Lung (tissue), 12 donors: Measurements from ENCODE around the gene ORC1. TPM values are rescaled to one million over a fixed set of nuclear protein-coding genes. Genes with fewer than 3 reads are reported as not detected.
A peak's percentile ranks its signal among the peaks of the same experiment; 100 is the strongest.

ENCODE experiments used
- ATAC-seq: fragments of 200-7000 bp; cut with Tn5 transposase; one replicate; pipeline ENCODE4 v1.9.1; 2020; ENCODE audit warnings: moderate number of reproducible peaks; ENCODE audit not compliant: insufficient read depth, low FRiP score
- DNase-seq, 3 donors: peaks; one replicate each; pipeline ENCODE4 v3.0.0-alpha.2; 2013 to 2017
- H3K27ac ChIP-seq, 2 donors: one replicate each; pipeline ENCODE4 v1.5.1; 2013; ENCODE audit warnings: mild to moderate bottlenecking in 2 of 2, moderate library complexity in 2 of 2, control low read depth in 1 of 2, inconsistent platforms in 1 of 2, low read depth in 1 of 2, low read length in 1 of 2
- H3K27me3 ChIP-seq, 3 donors: one replicate each; pipeline ENCODE4 v1.5.1; 2013; ENCODE audit warnings: low read length in 2 of 3; ENCODE audit not compliant: control insufficient read depth in 3 of 3, insufficient read depth in 3 of 3
- H3K36me3 ChIP-seq, 4 donors: one replicate each; pipeline ENCODE4 v1.5.1; 2013; ENCODE audit warnings: low read length in 4 of 4, mild to moderate bottlenecking in 1 of 4, moderate library complexity in 1 of 4; ENCODE audit not compliant: control insufficient read depth in 4 of 4, insufficient read depth in 4 of 4
- H3K4me1 ChIP-seq, 5 donors: one replicate each; pipeline ENCODE4 v1.5.1; 2013; ENCODE audit warnings: low read length in 5 of 5, mild to moderate bottlenecking in 2 of 5, moderate library complexity in 1 of 5; ENCODE audit not compliant: control insufficient read depth in 5 of 5, insufficient read depth in 5 of 5
- H3K4me3 ChIP-seq: one replicate; pipeline ENCODE4 v1.5.1; 2013; ENCODE audit warnings: mild to moderate bottlenecking, control low read depth, moderate library complexity
- H3K9ac ChIP-seq, 2 donors: one replicate each; pipeline ENCODE4 v1.5.1; 2013; ENCODE audit warnings: low read length in 2 of 2, control low read depth in 1 of 2; ENCODE audit not compliant: insufficient read depth in 1 of 2
- H3K9me3 ChIP-seq, 4 donors: one replicate each; pipeline ENCODE4 v1.5.1; 2013; ENCODE audit warnings: low read length in 3 of 4, mild to moderate bottlenecking in 1 of 4, moderate library complexity in 1 of 4; ENCODE audit not compliant: control insufficient read depth in 4 of 4, insufficient read depth in 3 of 4
- WGBS, 2 donors: extraction: QIAGEN DNeasy Blood & Tissue Kit; methylation state at CpG; one replicate each; pipeline ENCODE4 v1.1.7; 2013; 5-methylcytosine and 5-hydroxymethylcytosine counted together
- polyA plus RNA-seq, 2 donors: library from polyadenylated mRNA; stranded (reverse); fragments of 200-250 nt; gene quantifications; one replicate each; pipeline ENCODE4 v1.2.1, GENCODE V29; 2013
- total RNA-seq, 2 donors: library from RNA; depleted of rRNA in 1 of 2; stranded (reverse); fragments of >200 nt in 1 of 2; gene quantifications; one replicate each; pipeline ENCODE4 v1.2.1, GENCODE V29; 2014 to 2021
- TF ChIP-seq, protein P1 (sequence below): IDR thresholded peaks from 2 replicates; pipeline ENCODE4 v1.5.1; 2012; ENCODE audit warnings: mild to moderate bottlenecking; ENCODE audit errors: control extremely low read depth, extremely low read depth
- donor health status: control.
- donor health status: control.
- donor health status: Bipolar disorder and iron deficiency.
- donor health status: healthy.
- donor health status: DM: yes; HTN: yes; CAD: no.

ORC1 gene
- total and polyA plus RNA-seq, 4 donors = 0.59 to 2.5 (median 1.7) TPM

DNA sequence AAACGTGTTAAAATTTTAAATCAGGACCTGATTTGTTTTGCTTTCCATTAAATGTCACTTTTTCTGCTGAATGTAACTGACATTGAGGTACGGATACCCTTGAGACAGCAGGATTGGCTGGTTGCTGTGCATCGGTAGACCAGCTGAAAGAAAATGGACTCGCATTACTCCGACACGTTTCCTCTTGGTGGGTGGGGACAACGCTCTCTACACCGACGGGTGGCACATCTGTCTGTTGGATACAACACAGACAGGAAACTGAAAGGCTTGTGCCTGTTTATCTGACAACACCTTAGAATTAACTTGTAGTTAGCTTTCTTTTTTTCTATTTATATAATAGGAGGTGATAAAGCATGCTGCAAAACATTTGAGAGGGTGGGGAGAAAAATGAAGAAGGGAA, 19.5 kb upstream of the ORC1 start:
- ATAC-seq = no peak
- WGBS, 2 donors = 36 to 57% methylated on average over 9 of the region's 9 CpGs
- no peaks in the 10 kb centered on the region for H3K9me3 ChIP-seq
- no peak overlapping the region for H3K4me3 ChIP-seq
- H3K9ac ChIP-seq = no peak overlapping the region
- no peak overlapping the region for H3K27ac ChIP-seq
- H3K27me3 ChIP-seq = no peaks in the 10 kb centered on the region
- H3K4me1 ChIP-seq = peaks cover 0 to 8% (median 0%) of the 10 kb centered on the region in 5 donors
- TF ChIP-seq, protein P1, sequence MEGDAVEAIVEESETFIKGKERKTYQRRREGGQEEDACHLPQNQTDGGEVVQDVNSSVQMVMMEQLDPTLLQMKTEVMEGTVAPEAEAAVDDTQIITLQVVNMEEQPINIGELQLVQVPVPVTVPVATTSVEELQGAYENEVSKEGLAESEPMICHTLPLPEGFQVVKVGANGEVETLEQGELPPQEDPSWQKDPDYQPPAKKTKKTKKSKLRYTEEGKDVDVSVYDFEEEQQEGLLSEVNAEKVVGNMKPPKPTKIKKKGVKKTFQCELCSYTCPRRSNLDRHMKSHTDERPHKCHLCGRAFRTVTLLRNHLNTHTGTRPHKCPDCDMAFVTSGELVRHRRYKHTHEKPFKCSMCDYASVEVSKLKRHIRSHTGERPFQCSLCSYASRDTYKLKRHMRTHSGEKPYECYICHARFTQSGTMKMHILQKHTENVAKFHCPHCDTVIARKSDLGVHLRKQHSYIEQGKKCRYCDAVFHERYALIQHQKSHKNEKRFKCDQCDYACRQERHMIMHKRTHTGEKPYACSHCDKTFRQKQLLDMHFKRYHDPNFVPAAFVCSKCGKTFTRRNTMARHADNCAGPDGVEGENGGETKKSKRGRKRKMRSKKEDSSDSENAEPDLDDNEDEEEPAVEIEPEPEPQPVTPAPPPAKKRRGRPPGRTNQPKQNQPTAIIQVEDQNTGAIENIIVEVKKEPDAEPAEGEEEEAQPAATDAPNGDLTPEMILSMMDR = no peak
- peak in 1 of 3 donors; percentile 7 for DNase-seq
- H3K36me3 ChIP-seq = peaks cover 0 to 29% (median 5%) of the 10 kb centered on the region in 4 donors

DNA sequence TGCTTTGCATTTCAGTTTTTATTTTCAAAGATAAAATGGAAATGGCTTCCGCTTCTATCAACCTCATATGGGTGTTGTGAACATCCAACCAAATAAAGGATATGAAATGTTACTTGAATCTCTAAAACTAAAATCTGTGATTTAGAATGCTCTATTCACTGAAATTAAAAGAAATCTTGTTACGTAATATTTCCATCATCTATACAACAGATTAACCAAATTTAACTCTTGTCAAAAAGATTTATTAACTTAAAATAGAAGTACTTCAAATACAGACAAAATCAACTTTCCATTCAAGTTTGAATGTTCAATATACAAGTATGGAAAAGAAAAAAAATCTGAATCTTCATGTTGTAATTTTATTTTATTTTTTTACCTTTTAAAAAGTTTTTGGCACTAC, 18.8 kb upstream of the ORC1 start:
- H3K4me1 ChIP-seq = peaks cover 0 to 8% (median 0%) of the 10 kb centered on the region in 5 donors
- H3K27me3 ChIP-seq = no peaks in the 10 kb centered on the region
- ATAC-seq (no peak), DNase-seq (no peak)
- no peak overlapping the region for H3K9ac ChIP-seq
- no peak overlapping the region for H3K27ac ChIP-seq
- TF ChIP-seq, protein P1 = no peak
- peaks cover 1 to 33% (median 6%) of the 10 kb centered on the region in 4 donors for H3K36me3 ChIP-seq
- H3K4me3 ChIP-seq = no peak overlapping the region
- H3K9me3 ChIP-seq = no peaks in the 10 kb centered on the region
- 97 to 99% methylated on average over 2 of the region's 2 CpGs for WGBS, 2 donors

DNA sequence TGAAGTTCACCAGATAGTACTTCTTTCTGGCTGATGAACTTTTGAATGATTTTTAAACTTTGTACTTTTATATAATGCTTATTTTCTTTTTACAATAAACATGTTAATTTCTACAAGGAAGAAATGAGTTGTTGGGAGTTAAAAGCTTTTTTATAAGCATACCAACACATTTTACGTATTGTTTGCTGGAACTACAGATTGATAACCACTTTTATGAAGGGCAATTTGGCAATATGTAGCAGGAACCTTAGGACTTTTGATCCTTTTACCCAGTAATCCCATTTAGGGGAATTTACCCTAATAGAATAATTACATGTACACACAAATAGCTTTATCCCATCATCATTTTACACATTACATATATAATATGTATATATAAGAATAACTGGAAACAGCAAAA, 16.5 kb upstream of the ORC1 start:
- Histone ChIP-seq H3K9ac (no peak overlapping the region), H3K27ac (no peak overlapping the region), H3K4me1 (peaks cover 0 to 8% (median 0%) of the 10 kb centered on the region in 5 donors), H3K9me3 (no peaks in the 10 kb centered on the region), H3K36me3 (peaks cover 6 to 37% (median 16%) of the 10 kb centered on the region in 4 donors), H3K27me3 (no peaks in the 10 kb centered on the region), H3K4me3 (no peak overlapping the region)
- ATAC-seq (no peak), DNase-seq (no peak)
- 95 to 100% methylated on average over 1 of the region's 1 CpG for WGBS, 2 donors
- TF ChIP-seq, protein P1 = no peak

DNA sequence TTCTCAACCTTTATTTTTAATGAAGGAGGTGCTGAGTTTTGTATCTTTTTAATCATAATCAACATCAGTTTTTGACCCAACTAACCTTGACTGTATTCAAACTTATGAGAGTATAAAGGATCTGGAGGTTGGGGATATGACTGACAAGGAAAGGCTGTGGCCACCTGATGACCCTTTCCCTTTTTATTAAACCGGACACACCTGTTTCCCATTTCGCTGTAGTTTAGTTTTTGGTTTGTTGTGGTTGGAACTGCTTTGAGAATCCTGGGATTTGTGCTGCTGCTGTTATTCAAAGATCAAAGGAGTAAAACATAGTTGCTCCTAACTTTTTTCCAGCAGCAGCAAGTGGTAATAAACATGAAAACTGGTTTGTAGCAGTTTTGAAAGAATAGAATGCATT, 12.6 kb upstream of the ORC1 start:
- WGBS, 2 donors = 80 to 92% methylated on average over 2 of the region's 2 CpGs
- Histone ChIP-seq H3K9me3 (no peaks in the 10 kb centered on the region), H3K9ac (no peak overlapping the region), H3K4me1 (no peaks in the 10 kb centered on the region), H3K36me3 (peaks cover 22 to 51% (median 37%) of the 10 kb centered on the region in 4 donors), H3K27me3 (no peaks in the 10 kb centered on the region), H3K27ac (no peak overlapping the region), H3K4me3 (no peak overlapping the region)
- TF ChIP-seq, protein P1 = no peak
- ATAC-seq (no peak), DNase-seq (peak in 2 of 3 donors; percentile 9 to 27)
